Activated CD4-positive, alpha-beta T cell treated with anti-CD3 and anti-CD28 coated beads, Interleukin-2, amount 50 U/mL, for 1 hour (primary cell): ENCODE data around the gene HOXD11.

Source experiments
- DNase-seq: peaks from one replicate; pipeline ENCODE4 v3.0.0-alpha.2; 2020

HOXD11 gene

DNA sequence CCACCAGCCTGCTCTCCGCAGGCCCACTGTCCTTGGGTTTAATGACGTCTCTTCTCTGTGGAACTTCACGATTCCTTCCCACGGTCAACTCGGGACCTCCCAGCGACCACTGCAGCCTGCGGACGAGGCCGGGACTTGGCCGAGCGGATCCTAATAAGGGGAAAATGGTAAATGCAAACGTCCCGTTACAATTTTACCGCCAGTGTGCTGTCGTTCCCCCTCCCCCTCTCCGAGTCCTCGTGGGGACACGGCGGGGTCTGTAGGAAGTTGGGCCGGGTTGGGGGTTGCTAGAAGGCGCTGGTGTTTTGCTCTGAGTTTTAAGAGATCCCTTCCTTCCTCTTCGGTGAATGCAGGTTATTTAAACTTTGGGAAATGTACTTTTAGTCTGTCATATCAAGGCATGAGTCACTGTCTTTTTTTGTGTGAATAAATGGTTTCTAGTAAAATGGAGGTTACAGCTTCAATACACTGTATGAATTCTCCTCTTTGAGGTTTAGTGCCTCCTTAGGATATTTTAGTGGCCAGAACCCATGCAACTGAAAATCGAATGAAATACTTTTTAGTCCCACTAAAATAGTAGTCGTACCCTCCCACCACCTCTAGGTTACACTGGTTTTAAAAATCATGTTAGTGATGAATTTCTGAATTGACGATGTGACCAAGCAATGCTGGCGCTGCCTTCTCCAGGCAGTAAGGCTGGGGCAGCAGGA, 2.3 kb downstream of the HOXD11 start:
- no peak for DNase-seq

GRCh38 chr2:176109946-176110345, 2.9 kb downstream of the HOXD11 start:
- no peak for DNase-seq

DNA sequence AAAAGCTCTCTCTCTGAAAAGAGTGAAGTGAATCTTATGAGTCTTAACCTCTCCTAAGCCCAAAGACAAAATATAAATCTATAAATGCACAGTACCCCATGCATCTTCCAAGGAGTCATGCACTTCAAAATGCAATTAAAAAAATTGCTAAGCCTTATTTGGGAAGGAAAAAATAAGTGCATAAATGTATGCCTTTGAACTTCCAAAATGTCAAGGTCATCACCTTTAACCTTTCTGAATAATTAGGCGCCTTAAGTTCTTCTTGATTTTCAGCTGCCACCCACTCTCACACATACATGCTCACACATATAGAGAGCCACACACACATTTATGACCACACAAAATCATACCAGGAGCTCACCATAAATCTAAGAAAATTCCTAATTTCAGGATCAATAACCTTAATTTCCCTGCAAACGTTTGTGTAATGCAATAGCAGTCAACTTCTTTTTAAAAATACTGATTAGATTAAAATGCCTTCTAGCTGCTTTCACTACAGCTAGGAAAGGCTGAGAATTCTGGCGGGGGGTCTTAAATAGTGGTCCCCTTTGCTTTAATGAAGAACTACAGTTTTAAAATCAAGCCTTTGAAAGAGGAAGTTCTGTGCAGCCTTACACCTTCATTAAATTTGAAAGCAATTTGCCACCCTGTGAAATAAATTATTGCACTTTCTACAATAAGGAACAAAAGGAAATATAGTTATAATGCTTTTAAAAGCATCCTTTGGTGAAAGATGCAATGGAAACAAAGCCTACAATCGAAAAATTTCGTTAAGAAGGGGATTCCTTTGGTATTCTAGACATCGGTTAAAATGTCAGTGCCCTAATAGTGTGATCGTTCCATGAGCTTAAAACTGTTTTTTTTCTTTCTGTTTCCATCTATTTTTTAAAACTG, 3.6 kb downstream of the HOXD11 start:
- DNase-seq: no peak

DNA sequence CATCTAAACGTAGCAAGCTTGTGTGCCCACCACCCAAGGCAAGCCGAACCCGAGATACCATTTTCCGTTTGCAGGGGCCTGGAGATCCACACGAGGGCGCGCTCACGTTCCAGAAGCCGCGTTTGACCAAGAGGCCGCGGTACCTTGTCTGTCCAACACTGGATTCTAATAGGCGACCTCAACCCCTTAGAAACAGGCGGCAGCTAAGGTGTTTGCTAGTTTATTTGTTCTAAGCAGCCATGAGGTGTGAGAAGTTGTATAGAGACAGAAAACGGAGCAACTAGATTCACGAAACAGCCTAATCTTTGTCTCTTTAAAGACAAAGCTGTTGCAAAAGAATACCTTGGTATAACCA, 4.2 kb downstream of the HOXD11 start:
- DNase-seq: no peak

- no peak for DNase-seq
Observed at GRCh38 chr2:176111846-176112374, 4.8 kb downstream of the HOXD11 start.

DNA sequence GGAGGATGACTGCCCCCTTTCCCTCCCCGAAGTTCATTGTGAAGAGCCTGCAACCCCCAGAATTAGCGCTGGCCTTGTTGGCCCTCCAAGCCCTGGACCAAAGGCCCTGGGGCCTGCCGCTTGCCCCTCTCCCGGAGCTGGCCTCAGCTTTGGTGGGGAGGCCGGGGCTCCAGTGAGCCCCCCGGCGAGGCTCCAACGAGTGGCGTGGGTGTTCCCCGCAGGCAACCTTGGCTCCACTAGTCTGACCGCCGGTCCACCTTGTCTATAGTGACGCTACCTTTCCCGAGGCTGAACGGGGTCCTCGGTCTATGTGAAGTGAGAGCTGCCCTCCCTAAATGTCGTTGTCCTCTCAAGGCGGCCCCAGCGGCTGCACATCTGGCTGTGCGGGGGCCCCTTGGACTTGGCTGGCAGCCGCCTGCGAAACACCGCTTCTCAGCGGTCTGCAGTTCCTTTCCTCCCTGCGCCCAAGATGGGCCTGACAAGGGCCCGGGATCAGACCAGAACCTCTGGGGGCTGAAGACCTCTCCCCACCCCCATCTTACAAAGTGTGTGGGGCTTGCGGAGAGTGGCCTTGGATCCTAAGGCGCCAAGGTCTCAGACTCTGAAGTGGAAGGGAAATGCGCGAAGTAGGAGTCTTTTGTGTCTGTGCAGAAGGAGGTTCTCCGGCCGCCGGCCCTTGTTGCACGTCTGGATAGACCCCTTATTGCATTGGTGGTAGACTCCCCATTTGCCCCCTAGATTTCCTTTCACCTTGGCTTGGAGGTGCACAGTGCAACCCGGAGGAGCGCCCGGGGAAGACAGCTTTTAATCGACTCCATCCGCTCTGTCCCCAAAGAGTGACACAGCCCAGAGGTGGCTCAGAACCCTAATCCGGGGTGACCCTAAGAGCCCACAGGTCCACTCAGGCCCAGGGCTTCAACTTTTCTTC, 5.6 kb downstream of the HOXD11 start:
- DNase-seq: no peak

DNA sequence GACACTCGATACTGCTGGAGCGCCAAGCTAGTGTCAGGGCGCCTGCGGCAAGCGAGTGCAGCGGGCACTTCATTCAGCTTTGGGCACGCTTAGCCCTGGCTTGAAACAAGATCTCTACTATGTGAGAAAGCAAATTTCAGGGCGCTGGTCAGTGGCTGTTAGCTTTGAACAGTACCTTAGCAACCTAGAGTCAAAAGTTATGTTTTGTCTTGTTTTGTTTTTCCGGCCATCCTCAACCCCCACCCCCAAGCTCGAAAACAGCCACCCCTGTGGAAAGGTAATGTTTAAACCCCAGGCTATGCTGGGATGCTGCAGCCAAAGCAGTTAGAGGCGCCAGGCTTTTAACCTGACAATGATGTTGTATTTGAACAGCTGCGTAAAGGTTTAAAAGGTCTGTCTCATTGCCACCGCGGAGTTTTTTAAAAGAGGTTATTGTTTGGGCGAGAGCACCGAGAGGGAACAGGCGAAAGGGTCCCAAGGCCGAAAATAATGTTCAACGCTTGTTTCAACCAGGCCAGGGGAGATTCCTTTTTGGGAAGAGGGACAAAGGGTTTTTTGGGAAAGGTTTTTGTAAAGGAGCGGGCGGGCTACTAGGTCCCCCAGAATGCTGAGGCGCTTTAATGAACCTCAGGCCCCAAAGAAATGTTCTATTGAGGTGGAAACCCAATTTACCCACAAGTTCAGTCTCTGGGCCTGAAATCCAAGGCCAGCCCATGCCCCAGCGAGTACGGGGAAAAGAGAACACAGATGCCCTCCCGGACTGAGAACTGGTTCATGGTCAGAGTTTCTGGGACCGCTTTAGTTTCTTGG, 7.2 kb downstream of the HOXD11 start:
- no peak for DNase-seq

GRCh38 chr2:176114930-176115625, 8.0 kb downstream of the HOXD11 start:
- DNase-seq: no peak

DNA sequence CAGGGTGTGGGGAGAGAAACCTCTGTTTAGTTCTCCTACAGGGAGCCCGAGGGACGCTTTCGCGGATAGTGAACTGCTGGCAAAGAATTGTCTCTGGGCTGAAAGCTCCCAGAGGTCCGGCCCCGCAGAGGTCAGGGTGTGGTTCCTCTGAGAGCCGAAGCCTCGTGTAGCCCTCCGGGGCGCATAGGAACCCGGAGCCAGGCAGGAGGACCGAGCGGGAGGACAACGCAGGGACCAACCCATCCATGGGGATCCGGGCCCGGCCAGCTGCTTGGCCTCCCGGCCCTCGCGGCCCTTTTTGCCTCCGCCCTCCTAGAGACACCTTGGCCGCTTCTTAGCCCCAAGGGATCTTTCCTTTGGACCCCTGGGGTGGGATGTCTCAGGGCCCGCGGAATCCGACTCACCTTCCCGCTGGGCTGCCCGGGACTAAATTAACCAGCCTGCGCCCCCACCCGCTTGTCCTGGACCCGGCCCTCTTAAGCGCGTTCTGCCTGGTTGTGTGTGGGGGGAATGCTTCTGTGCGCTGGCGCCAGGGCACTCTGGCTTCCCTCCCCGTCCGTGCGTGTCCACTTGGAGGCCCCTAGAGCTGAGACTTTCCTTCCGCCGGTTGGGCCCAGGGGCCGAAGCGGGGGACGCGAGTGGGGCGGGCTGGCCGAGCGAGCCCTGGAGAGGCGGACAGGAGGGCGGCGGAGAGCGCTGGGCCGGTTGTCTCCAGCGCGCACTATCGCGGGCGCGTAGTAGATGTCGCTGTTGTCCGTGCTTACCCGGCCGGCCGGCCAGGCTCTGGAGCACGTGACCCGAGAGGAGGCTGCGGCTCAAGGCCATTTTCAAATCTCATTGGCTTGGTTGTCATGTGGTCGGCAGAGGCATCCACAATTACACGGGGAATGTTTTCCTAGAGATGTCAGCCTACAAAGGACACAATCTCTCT, 9.1 kb downstream of the HOXD11 start, which contains the start of gene HOXD10:
TSS of gene HOXD10 (plus strand) at position 896 of the 931 bp plus-strand sequence. CDS start 56 bp downstream, outside the sequence.
- no peak for DNase-seq

GRCh38 chr2:176117162-176117822, 10.2 kb downstream of the HOXD11 start:
- no peak for DNase-seq

DNA sequence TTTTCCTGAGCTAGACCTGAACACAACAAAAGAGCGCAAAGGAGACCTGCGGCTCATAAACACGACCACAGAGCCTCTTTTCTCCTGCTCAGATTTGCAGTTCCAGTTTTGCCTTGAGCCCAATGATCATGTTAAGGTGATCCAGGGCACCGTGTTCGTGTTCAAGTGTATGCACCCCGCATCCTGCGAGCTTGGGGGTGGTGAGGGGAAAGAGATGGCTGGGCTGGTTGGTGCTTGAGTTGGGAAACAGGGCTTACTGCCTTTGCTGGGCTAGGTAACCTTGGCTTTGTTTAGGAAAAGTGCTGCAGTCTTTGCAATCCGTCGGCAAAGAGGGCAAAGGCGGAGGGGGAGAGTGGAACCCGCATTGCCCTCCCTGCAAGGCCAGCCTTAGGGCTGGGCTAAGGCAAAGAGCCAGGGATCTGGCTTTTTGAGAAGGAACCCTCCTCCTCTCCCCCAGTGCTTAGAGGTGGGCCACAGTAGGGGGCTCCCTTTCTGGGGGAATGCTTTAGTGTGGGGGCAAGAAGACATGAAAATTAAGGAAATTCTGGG, 10.8 kb downstream of the HOXD11 start:
- DNase-seq: no peak

DNA sequence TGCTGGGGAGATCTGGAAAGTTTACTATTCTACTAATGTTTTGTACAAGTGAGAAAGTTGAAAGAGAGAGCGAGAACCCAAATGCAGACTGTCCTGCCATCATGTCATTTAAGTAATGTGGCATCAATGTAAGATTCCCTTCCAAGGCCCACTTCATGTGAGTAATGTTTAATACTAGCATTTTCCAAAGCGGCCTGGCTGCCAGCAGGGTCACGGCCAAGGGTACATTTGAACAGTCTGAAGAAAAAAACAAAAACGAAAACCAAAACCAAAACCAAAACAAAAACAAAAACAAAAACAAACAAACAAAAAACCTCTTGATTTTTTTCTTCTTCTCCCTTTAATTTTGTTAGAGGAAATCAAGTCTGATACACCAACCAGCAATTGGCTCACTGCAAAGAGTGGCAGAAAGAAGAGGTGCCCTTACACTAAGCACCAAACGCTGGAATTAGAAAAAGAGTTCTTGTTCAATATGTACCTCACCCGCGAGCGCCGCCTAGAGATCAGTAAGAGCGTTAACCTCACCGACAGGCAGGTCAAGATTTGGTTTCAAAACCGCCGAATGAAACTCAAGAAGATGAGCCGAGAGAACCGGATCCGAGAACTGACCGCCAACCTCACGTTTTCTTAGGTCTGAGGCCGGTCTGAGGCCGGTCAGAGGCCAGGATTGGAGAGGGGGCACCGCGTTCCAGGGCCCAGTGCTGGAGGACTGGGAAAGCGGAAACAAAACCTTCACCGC, 11.7 kb downstream of the HOXD11 start:
- DNase-seq: no peak

DNA sequence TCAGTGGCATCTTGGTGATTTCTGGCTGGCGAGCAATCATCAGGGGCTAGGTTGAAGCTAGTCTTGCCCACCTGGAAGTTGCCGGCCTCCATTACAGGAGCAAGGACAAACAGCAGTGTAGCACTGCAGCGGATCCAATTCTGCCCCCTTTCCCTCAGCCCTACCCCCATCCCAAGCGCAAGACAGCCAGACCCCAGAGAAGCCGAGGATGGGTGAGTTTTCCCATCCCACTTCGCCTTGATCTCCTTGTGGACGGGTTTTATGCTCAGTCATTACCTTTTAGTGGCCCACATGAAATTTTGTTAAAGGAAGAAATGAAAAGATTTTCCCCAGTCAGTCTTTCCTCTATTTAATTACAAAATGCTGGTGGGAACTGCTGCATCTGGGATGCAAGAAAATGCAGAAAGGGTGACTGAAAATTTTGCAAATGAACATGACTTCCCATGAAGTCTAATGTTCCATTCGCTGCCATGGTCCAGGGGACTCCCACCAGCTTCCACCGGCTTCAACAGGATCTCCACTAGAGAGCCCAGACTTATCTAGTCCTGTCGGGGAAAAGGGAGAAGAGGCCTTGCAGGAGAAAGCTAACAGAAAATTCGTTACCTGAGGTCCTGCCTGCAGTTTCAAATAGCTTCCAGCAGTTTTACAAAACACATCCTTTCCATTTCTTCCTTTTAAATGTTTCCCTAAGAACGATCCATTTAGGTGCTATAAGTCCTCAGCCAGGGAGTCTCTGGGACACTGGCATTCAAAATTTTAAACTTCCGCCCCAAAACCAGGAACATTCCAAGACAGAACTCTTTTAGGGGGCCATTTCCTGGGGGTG, 13.5 kb downstream of the HOXD11 start:
- DNase-seq: no peak

DNA sequence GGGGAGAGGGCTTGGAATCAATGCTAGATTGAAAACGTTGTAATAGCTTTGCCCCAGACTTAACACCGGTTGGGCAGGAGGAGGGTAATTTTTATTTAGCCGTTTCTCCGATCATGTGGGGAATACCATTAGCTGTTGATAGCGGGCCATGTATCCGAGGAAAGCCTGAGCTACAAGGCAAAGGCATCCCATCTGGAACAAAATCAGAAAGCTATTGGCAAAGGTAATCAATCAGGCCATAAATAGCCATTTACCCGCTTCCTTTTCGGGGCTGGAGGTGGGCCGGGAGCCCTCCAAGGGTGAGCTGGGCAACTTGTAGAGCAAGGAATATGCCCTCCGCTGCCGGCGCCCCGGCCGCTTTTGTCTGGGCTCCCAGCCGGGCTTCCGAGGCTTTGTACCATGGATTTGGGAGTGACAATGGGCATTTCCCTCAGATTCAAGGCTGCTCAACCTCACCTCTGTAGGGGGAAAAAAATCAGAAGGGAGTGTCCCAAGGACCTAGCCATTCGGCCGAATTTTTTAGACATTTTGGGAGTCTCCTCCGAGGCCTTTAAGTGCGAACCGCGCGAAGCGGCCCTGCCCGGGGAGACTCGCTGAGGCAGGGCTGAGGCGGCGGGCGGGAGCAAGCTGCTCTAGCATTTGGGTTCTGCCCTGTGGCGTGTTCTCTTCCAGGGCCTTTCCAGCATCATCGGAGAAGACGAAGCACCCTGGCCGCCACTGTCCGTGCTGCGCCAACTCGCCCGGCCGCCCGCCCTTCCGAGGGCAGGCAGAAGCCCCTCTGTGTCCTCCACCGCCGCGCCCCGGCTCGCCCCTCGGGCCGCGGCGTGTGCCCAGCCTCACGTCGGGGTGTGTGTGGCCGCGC, 14.3 kb downstream of the HOXD11 start:
- DNase-seq: no peak

DNA sequence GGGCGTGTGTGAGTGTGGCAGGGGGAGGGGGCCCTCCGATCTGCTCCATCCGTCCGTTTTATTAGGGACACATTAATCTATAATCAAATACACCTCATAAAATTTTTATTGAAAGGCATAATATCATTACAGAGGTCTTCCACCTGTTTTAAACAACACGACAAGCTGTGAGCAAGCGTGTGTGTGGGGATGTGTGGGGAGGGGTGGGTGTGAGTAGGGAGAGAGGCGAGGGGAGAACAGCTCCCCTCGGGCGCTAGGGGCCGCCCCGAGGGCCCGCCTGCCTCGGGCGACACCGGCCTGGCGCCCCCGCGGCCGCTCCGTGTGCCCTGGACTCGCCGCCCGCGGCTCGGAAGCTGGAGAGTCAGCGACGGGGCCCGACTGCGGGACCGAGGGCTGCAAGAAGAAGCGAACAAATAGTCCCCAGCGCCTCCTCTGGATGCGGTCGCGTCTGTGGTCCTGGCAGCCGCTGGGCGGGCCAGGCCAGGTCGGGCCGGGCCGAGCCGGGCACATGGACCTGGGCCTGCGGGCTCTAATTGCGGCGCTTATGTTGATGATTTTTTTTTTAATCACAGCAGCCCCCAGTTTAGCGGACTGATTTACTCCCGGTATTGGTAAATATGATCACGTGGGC, 15.1 kb downstream of the HOXD11 start:
- DNase-seq: no peak
